Urinary bladder (tissue), 4 donors: ENCODE data around the gene OR2T3. TPM values are rescaled to one million over a fixed set of nuclear protein-coding genes. Genes with fewer than 3 reads are reported as not detected.
"Not testable (repeated sequence)": the region's sequence is repeated elsewhere in the genome, so short reads cannot be mapped to it uniquely, and the experiment has no call there.

Experiments
- DNase-seq: peaks from one replicate; pipeline ENCODE4 v3.0.0-alpha.2; 2015; ENCODE audit errors: extremely low spot score
- H3K27ac ChIP-seq: one replicate; pipeline ENCODE4 v1.5.1; 2013; ENCODE audit warnings: low read depth, mild to moderate bottlenecking, moderate library complexity
- H3K36me3 ChIP-seq: one replicate; pipeline ENCODE4 v1.6.1; 2013; ENCODE audit warnings: mild to moderate bottlenecking, moderate library complexity; ENCODE audit not compliant: insufficient read depth
- H3K4me1 ChIP-seq: one replicate; pipeline ENCODE4 v1.6.1; 2013; ENCODE audit warnings: mild to moderate bottlenecking, moderate library complexity; ENCODE audit not compliant: insufficient read depth
- H3K4me3 ChIP-seq: one replicate; pipeline ENCODE4 v1.5.1; 2013; ENCODE audit warnings: low read depth, low read length
- whole genome bisulfite sequencing: extraction: QIAGEN DNeasy Blood & Tissue Kit; methylation state at CpG from one replicate; pipeline ENCODE4 v1.1.7; 2013; 5-methylcytosine and 5-hydroxymethylcytosine counted together
- polyA plus RNA-seq: library from polyadenylated mRNA; stranded (reverse); fragments of 200-250 nt; gene quantifications from one replicate; pipeline ENCODE4 v1.2.3, GENCODE V29; 2013
- total RNA-seq: library from RNA; depleted of rRNA; stranded (reverse); fragments of >200 nt; gene quantifications from one replicate; pipeline ENCODE4 v1.2.3, GENCODE V29; 2014
- donor health status: healthy with polysubstance abuse.
- donor health status: healthy.

Gene OR2T3
- not detected for total RNA-seq
- polyA plus RNA-seq = not detected

GRCh38 chr1:248473051-248473450 is at the start of gene OR2T3:
Gene OR2T3 (plus strand): TSS chr1:248473351. CDS start chr1:248473351, 0 bp downstream.
- WGBS = 91% methylated on average over 2 of the region's 2 CpGs
- H3K27ac ChIP-seq = not testable (repeated sequence)

GRCh38 chr1:248427526-248428191 is 45.5 kb upstream of the OR2T3 start:
- not testable (repeated sequence) for H3K27ac ChIP-seq, H3K4me3 ChIP-seq, DNase-seq, H3K36me3 ChIP-seq, H3K4me1 ChIP-seq
- WGBS = 39% methylated on average over 3 of the region's 3 CpGs

More at GRCh38 chr1:248473051-248473450, at the start of gene OR2T3:
- DNase-seq, H3K4me1 ChIP-seq, H3K4me3 ChIP-seq, H3K36me3 ChIP-seq: not testable (repeated sequence)

GRCh38 chr1:248428192-248428533 is 45.0 kb upstream of the OR2T3 start:
- not testable (repeated sequence) for H3K36me3 ChIP-seq, H3K4me3 ChIP-seq, H3K27ac ChIP-seq, H3K4me1 ChIP-seq, DNase-seq
- 83% methylated on average over 3 of the region's 3 CpGs for WGBS

- H3K4me3 ChIP-seq, H3K4me1 ChIP-seq, H3K27ac ChIP-seq, DNase-seq, H3K36me3 ChIP-seq: not testable (repeated sequence)
- 63% methylated on average over 11 of the region's 11 CpGs for WGBS
Measured at GRCh38 chr1:248431683-248432082, 41.5 kb upstream of the OR2T3 start.

- not testable (repeated sequence) for DNase-seq, H3K4me1 ChIP-seq, H3K36me3 ChIP-seq, H3K4me3 ChIP-seq, H3K27ac ChIP-seq
- 61% methylated on average over 4 of the region's 4 CpGs for WGBS
Measured at GRCh38 chr1:248432201-248432600, 41.0 kb upstream of the OR2T3 start.

GRCh38 chr1:248433811-248434415 is 39.2 kb upstream of the OR2T3 start:
- 95% methylated on average over 29 of the region's 38 CpGs for WGBS
- H3K4me3 ChIP-seq, H3K27ac ChIP-seq, DNase-seq, H3K36me3 ChIP-seq, H3K4me1 ChIP-seq: not testable (repeated sequence)

- H3K27ac ChIP-seq, DNase-seq, H3K36me3 ChIP-seq, H3K4me1 ChIP-seq, H3K4me3 ChIP-seq: not testable (repeated sequence)
- 97% methylated on average over 4 of the region's 6 CpGs for WGBS
Measured at GRCh38 chr1:248434913-248435312, 38.2 kb upstream of the OR2T3 start.

- H3K4me3 ChIP-seq, H3K36me3 ChIP-seq, H3K4me1 ChIP-seq, DNase-seq, H3K27ac ChIP-seq: not testable (repeated sequence)
- WGBS = 83% methylated on average over 3 of the region's 3 CpGs
Measured at GRCh38 chr1:248436303-248436702, 36.8 kb upstream of the OR2T3 start.

- DNase-seq, H3K27ac ChIP-seq, H3K4me1 ChIP-seq, H3K36me3 ChIP-seq, H3K4me3 ChIP-seq: not testable (repeated sequence)
- WGBS = 49% methylated on average over 1 of the region's 1 CpG
Measured at GRCh38 chr1:248438668-248439067, 34.5 kb upstream of the OR2T3 start.

GRCh38 chr1:248439283-248439682 is 33.9 kb upstream of the OR2T3 start:
- H3K27ac ChIP-seq, H3K4me1 ChIP-seq, H3K36me3 ChIP-seq, H3K4me3 ChIP-seq, DNase-seq: not testable (repeated sequence)
- 62% methylated on average over 5 of the region's 5 CpGs for WGBS

GRCh38 chr1:248442500-248443277 is 30.5 kb upstream of the OR2T3 start:
- not testable (repeated sequence) for H3K36me3 ChIP-seq, H3K4me1 ChIP-seq, DNase-seq, H3K27ac ChIP-seq, H3K4me3 ChIP-seq
- WGBS = 74% methylated on average over 1 of the region's 2 CpGs

GRCh38 chr1:248444603-248445002 is 28.5 kb upstream of the OR2T3 start:
- 84% methylated on average over 4 of the region's 4 CpGs for whole genome bisulfite sequencing
- not testable (repeated sequence) for H3K4me3 ChIP-seq, H3K36me3 ChIP-seq, H3K4me1 ChIP-seq, H3K27ac ChIP-seq, DNase-seq

GRCh38 chr1:248445399-248445798 is 27.8 kb upstream of the OR2T3 start, which contains the start of gene OR2T2:
Gene OR2T2 (plus strand): TSS chr1:248445637. CDS start chr1:248452798, 7,161 bp downstream.
- not testable (repeated sequence) for DNase-seq, H3K27ac ChIP-seq, H3K36me3 ChIP-seq, H3K4me3 ChIP-seq, H3K4me1 ChIP-seq
- no CpG with 5 or more reads among the region's 2 CpGs for whole genome bisulfite sequencing
